DOHH2 (cell line): ENCODE results near the gene WDR35.

Experiments
- H3F3A ChIP-seq: fragments of 200-600 bp; sonication (generic), shearing (Covaris generic); 2 replicates; pipeline ENCODE4 v1.6.0; 2016; ENCODE audit warnings: antibody characterized with exemption, mild to moderate bottlenecking; ENCODE audit not compliant: control insufficient read depth, insufficient read depth
- H3K27ac ChIP-seq: fragments of 200-600 bp; sonication (generic); 2 replicates; pipeline ENCODE4 v1.5.1; 2014; ENCODE audit warnings: low read depth, mild to moderate bottlenecking, low read length, moderate library complexity
- H3K27me3 ChIP-seq: fragments of 200-600 bp; sonication (generic); 2 replicates; pipeline ENCODE4 v1.6.1; 2014; ENCODE audit warnings: mild to moderate bottlenecking, low read length, mixed read lengths; ENCODE audit not compliant: control insufficient read depth
- H3K36me3 ChIP-seq: fragments of 200-600 bp; sonication (generic); 2 replicates; pipeline ENCODE4 v1.6.1; 2014; ENCODE audit warnings: mild to moderate bottlenecking, low read length, moderate library complexity, mixed read lengths; ENCODE audit not compliant: control insufficient read depth
- H3K4me1 ChIP-seq: fragments of 200-600 bp; sonication (generic); 2 replicates; pipeline ENCODE4 v1.6.1; 2014; ENCODE audit warnings: mild to moderate bottlenecking, low read length, mixed read lengths; ENCODE audit not compliant: control insufficient read depth
- H3K4me2 ChIP-seq: fragments of 200-600 bp; sonication (generic); 2 replicates; pipeline ENCODE4 v1.6.0; 2014; ENCODE audit warnings: mild to moderate bottlenecking, low read length, moderate library complexity
- H3K4me3 ChIP-seq: fragments of 200-600 bp; sonication (generic); 2 replicates; pipeline ENCODE4 v1.5.1; 2014; ENCODE audit warnings: mild to moderate bottlenecking, low read length, mixed read lengths
- H3K79me2 ChIP-seq: fragments of 200-600 bp; sonication (generic); 2 replicates; pipeline ENCODE4 v1.6.1; 2014; ENCODE audit warnings: mild to moderate bottlenecking, low read length, mixed read lengths; ENCODE audit not compliant: control insufficient read depth
- H3K9me2 ChIP-seq: fragments of 200-600 bp; sonication (generic); replicated peaks from 2 replicates; pipeline ENCODE4 v1.6.1; 2014; ENCODE audit warnings: mild to moderate bottlenecking, low read length, mixed read lengths; ENCODE audit not compliant: control insufficient read depth
- H3K9me3 ChIP-seq: fragments of 200-600 bp; sonication (generic); 2 replicates; pipeline ENCODE4 v1.6.1; 2014; ENCODE audit warnings: antibody characterized with exemption, low read length, mixed read lengths; ENCODE audit not compliant: control insufficient read depth, insufficient read depth
- H4K20me1 ChIP-seq: fragments of 200-600 bp; sonication (generic); 2 replicates; pipeline ENCODE4 v1.6.0; 2014; ENCODE audit warnings: low read depth, mild to moderate bottlenecking, antibody characterized with exemption, low read length, moderate library complexity; ENCODE audit not compliant: control insufficient read depth, insufficient read depth
- EZH2phosphoT487 ChIP-seq: fragments of 200-600 bp; sonication (generic); IDR thresholded peaks from 2 replicates; pipeline ENCODE4 v1.6.1; 2017; ENCODE audit warnings: borderline replicate concordance, mild to moderate bottlenecking, antibody characterized with exemption, low read length, moderate library complexity, mixed read lengths
- TF ChIP-seq, protein P1 (sequence below): fragments of 200-600 bp; sonication (generic); IDR thresholded peaks from one replicate; pipeline ENCODE4 v1.5.1; 2014; ENCODE audit warnings: antibody characterized with exemption, mild to moderate bottlenecking, low read depth, low read length; ENCODE audit not compliant: poor library complexity, severe bottlenecking

The WDR35 gene

DNA sequence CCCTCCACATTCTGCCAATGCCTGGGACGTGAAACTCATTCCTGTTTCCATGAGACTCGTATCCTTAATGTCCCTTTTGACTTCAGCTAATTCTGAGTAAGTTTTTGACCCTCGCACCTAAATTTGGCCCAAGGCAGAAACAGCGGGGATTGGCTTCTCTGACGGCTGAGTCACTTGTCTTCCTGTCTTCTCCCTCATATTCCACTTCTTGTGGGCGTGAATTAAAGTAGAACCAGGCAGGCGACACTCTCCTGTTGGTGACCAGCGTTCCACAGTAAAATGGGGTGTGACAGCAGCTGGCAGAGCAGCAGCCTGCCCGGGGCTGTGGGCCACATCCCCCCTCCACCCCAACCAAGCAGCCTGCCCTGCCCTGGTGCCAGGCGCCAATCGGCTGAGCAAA lies 103.6 kb downstream of the WDR35 start:
- Histone ChIP-seq H3K36me3 (no peaks in the 10 kb centered on the region), H3K4me2 (no peak overlapping the region), H3K9me3 (no peaks in the 10 kb centered on the region), H4K20me1 (no peaks in the 10 kb centered on the region; the same call in 1 of the 2 replicates), H3K4me1 (no peaks in the 10 kb centered on the region), H3F3A (no peaks in the 10 kb centered on the region), H3K9me2 (no peaks in the 10 kb centered on the region), H3K79me2 (no peaks in the 10 kb centered on the region), H3K4me3 (no peak overlapping the region), H3K27me3 (no peaks in the 10 kb centered on the region), H3K27ac (no peak overlapping the region)
- TF ChIP-seq, protein P1, sequence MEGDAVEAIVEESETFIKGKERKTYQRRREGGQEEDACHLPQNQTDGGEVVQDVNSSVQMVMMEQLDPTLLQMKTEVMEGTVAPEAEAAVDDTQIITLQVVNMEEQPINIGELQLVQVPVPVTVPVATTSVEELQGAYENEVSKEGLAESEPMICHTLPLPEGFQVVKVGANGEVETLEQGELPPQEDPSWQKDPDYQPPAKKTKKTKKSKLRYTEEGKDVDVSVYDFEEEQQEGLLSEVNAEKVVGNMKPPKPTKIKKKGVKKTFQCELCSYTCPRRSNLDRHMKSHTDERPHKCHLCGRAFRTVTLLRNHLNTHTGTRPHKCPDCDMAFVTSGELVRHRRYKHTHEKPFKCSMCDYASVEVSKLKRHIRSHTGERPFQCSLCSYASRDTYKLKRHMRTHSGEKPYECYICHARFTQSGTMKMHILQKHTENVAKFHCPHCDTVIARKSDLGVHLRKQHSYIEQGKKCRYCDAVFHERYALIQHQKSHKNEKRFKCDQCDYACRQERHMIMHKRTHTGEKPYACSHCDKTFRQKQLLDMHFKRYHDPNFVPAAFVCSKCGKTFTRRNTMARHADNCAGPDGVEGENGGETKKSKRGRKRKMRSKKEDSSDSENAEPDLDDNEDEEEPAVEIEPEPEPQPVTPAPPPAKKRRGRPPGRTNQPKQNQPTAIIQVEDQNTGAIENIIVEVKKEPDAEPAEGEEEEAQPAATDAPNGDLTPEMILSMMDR, result no peak
- no peak for TF ChIP-seq EZH2phosphoT487

- Histone ChIP-seq H3K27me3 (no peaks in the 10 kb centered on the region), H3K79me2 (no peaks in the 10 kb centered on the region), H3F3A (no peaks in the 10 kb centered on the region), H3K4me1 (no peaks in the 10 kb centered on the region), H3K4me3 (no peak overlapping the region), H3K9me3 (no peaks in the 10 kb centered on the region), H4K20me1 (no peaks in the 10 kb centered on the region), H3K27ac (no peak overlapping the region), H3K4me2 (no peak overlapping the region), H3K36me3 (no peaks in the 10 kb centered on the region), H3K9me2 (no peaks in the 10 kb centered on the region)
- no peak for TF ChIP-seq EZH2phosphoT487
- TF ChIP-seq, protein P1, result no peak
Observed at GRCh38 chr2:19885791-19886190, 104.1 kb downstream of the WDR35 start.

GRCh38 chr2:19883971-19884720 lies 105.8 kb downstream of the WDR35 start:
- H3K9me3 ChIP-seq, result no peaks in the 10 kb centered on the region
- no peaks in the 10 kb centered on the region for H3K9me2 ChIP-seq
- no peaks in the 10 kb centered on the region for H4K20me1 ChIP-seq
- H3K4me2 ChIP-seq, result no peak overlapping the region
- H3F3A ChIP-seq, result no peaks in the 10 kb centered on the region
- no peaks in the 10 kb centered on the region for H3K27me3 ChIP-seq
- no peaks in the 10 kb centered on the region for H3K4me1 ChIP-seq
- no peak overlapping the region for H3K4me3 ChIP-seq
- TF ChIP-seq, protein P1, result no peak
- TF ChIP-seq EZH2phosphoT487, result no peak
- H3K79me2 ChIP-seq, result no peaks in the 10 kb centered on the region
- H3K36me3 ChIP-seq, result no peaks in the 10 kb centered on the region
- H3K27ac ChIP-seq, result no peak overlapping the region
